OCI-M2 (cell line): Measurements from ENCODE around the gene DHX57.
"Not testable (repeated sequence)": the region's sequence is repeated elsewhere in the genome, so short reads cannot be mapped to it uniquely, and the experiment has no call there.

ENCODE experiments used
- DNase-seq: peaks from one replicate; lab custom pipeline; 2025; ENCODE audit not compliant: unreplicated experiment; lab: John Stamatoyannopoulos, UW

The DHX57 gene

DNA sequence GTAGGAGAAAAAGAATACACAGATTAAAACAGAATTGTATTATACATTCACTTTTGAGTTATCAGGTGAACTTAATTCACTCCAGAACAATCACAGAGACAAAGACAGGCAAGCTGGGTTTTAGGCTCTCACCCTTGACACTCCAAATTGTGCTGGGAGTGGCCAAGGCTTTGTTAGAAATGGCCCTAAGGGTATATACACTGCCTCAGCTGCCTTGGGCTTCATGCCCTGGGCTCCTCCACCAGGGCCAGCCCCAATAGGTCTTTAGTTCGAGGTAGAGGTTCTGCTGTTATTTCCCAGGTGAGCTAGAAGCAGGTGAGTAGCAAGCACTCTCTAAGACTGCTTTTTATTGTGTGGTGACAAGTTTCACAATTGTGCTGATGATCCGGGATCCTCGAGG, 77.8 kb downstream of the DHX57 start:
- DNase-seq: no peak

DNA sequence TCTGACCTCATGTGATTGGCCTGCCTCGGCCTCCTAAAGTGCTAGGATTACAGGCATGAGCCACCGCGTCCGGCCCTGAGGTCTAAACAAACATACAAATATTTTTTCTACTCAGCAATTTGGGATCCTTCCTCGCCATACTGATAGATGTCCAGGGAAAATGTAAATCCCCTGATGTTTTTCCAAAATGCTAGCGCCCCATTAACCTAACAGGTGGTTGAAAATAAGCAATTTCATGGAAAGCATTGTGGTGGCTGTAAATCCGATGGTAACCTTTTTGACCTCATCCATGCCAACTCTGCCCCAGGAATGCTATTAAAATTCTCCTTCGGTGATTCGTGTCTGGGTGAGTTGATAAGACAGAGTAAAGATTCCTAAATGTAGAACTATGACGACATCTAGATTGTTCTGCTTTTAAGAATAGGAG, 78.5 kb downstream of the DHX57 start:
- no peak for DNase-seq

DNA sequence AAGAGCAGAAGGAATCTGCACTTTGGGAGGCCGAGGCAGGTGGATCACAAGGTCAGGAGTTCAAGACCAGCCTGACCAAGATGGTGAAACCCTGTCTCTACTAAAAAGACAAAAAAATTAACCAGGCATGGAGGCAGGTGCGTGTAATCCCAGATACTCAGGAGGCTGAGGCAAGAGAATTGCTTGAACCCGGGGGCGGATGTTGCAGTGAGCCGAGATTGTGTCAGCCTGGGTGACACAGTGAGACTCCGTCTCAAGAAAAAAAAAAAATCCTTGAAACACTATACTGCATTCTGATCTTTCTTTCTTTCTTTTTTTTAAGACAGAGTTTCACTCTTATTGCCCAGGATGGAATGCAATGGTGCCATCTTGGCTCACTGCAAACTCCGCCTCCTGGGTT, 80.7 kb downstream of the DHX57 start:
- not testable (repeated sequence) for DNase-seq

DNA sequence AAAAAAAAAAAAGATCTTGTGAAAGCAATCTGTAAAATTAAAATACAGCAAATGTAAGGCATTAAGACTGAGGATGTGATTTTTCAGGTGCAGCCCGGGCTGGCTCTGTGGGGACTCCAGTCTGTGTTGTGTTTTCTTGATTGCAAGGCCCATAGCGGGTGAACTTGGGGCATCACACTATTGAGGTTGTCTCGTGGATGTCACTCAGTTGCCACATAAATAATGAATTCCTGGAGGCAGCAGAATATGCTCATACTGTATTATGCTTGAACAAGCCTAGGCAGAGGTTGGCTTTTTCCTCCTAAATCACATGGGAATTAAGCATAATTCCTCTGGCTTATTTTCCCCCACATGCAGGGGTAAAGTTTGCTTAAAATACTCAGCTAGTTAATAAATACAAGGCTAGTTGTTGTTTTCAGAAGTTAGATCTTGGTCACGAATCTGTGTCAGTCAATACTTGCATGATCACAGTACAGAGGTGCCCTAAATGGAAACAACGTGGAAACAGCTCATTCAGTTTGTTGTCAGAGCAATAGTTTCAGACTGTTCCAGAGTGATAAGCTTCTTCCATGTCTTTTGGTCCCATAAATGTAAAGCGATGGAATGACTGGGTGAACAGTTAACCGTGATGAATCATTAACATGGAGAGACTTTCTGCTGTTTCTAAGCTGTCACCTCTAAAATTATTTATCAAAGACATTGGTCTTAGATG, 81.3 kb downstream of the DHX57 start:
- DNase-seq: no peak

GRCh38 chr2:38793511-38793910, 82.2 kb downstream of the DHX57 start:
- DNase-seq: no peak

DNA sequence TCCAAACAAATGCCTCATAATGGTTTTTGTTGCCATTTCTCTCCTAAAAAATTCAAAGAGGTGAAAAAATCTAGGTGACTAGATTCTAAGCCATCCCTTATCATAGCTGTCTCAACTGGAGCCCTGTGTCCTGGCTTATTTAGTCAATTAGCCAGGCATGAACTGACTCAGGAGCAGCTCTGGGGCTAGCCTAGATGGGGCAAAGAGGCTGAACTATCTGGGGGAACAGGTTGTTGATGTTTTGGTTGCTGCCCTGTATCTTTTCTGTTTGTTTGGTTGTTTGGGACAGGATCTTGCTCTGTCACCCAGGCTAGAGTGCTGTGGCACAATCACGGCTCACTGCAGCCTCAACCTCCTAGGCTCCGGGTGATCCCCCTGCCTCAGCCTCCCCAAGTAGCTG, 83.0 kb downstream of the DHX57 start:
- DNase-seq: no peak

- DNase-seq: not testable (repeated sequence)
Observed at GRCh38 chr2:38792321-38792720, 83.4 kb downstream of the DHX57 start.

GRCh38 chr2:38791744-38792143, 84.0 kb downstream of the DHX57 start:
- no peak for DNase-seq

GRCh38 chr2:38789691-38790090, 86.0 kb downstream of the DHX57 start:
- DNase-seq: no peak

- no peak for DNase-seq
Observed at GRCh38 chr2:38788306-38788705, 87.4 kb downstream of the DHX57 start.

GRCh38 chr2:38783586-38783985, 92.1 kb downstream of the DHX57 start:
- DNase-seq: no peak

DNA sequence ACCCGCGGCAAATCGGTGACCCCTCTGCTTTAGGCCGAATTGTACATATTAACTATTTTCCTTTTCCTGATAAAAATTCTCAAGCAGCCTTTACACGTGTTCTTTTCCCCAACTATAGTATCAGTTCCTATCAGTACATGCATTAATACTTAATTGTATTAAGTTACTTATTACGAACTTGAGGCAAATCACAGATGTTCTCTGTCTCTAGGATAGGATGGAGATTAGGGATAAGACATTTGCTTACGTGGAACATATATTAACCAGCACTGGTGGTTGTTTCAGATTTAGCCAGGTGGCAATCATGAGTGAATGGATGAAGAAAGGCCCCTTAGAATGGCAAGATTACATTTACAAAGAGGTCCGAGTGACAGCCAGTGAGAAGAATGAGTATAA, 97.0 kb downstream of the DHX57 start:
- DNase-seq: no peak

GRCh38 chr2:38776531-38776930, 99.2 kb downstream of the DHX57 start:
- DNase-seq: no peak

DNA sequence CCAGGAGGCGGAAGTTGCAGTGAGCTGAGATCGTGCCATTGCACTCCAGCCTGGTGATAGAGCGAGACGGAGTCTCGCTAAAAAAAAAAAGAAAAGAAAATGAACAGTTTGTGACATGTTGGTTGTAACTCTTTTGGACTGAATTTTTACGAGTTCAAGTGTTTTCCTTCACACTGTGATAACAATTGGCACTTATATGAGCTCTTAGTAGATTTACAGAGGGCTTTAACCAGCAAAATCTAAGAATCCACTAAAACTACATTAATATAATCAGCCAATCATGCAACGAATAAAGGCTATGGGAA, 99.9 kb downstream of the DHX57 start:
- no peak for DNase-seq

GRCh38 chr2:38775097-38775920, 100.4 kb downstream of the DHX57 start:
- no peak for DNase-seq

DNA sequence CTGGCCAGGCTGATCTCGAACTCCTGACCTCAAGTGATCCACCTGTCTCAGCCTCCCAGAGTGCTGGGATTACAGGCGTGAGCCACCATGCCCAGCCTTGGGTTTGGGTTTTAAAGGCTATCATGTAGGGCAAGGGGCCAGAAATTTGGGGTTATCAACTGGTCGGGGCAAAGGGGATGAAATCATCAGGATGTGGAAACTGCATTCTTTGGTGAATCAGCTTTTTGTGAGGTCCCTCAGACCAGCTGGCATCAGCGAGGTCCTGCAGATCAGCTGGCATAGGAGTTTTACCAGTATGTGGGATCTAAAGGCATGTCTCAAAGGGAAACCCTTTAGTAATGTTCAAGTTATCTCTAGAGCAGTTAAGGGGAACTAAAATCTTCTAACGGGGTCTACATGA, 104.1 kb downstream of the DHX57 start:
- no peak for DNase-seq

GRCh38 chr2:38765551-38765950, 110.2 kb downstream of the DHX57 start:
- no peak for DNase-seq

DNA sequence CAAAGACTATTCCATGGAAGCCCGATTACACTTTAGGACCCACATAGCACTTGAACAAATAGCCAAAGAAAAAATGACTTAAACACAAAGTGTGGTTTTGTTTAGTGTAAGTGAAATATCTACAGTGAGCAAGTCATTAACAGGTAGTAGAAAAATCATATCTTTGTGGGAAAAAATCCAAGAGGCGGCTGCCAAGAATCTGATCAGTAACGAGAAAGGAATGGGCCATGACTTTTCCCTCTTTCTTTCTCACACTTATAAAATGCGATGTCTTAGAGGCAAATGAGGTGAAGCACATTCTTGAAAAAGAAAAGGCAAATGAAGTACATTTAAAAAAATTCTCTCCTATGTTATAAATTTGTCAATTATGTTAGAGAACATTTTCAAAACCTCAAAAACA, 110.6 kb downstream of the DHX57 start:
- no peak for DNase-seq

GRCh38 chr2:38763728-38764127, 112.0 kb downstream of the DHX57 start:
- DNase-seq: no peak

DNA sequence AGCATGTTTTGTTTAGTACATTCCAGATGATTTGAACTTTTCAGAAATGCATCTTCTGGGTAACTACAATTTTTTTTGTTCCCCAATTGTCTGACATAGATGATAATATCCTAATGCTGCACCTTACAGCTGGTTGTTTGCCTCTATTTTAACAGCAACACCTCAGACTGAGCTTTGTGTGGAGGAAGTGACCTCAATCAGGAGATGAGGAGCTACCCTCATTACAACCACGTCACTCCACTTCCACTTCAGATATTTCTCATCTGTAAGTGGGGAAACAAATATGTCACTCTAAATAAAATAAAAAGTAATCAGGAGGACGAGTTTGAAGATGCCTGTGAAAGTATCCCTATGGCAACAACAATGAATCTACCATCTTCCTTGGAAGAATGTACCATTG, 112.5 kb downstream of the DHX57 start:
- no peak for DNase-seq

DNA sequence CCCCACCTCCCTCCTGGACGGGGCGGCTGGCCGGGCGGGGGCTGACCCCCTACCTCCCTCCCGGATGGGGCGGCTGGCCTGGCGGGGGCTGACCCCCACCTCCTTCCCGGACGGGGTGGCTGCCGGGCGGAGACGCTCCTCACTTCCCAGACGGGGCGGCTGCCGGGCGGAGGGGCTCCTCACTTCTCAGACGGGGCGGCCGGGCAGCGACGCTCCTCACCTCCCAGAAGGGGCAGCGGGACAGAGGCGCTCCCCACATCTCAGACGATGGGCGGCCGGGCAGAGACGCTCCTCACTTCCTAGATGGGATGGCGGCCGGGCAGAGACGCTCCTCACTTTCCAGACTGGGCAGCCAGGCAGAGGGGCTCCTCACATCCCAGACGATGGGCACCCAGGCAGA, 119.8 kb downstream of the DHX57 start:
- not testable (repeated sequence) for DNase-seq

DNA sequence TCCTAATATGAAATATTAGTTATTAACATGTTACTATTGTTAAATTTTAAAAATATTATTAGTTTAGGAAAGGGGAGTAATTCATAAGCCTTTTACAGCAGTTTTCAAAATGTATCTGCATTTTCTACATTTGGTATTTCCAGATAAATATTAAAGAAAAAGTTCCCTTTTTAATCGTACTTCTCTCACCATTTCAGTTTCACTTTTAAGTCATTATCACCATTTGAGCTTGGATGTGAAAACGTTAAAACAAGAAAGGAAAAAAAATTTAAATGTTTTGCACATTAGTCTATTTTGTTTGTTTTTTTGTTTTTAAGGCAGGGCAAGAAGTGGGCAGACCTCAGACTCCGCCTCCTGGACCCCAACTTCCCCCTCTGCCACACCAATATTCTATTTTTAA, 121.2 kb downstream of the DHX57 start:
- no peak for DNase-seq

DNA sequence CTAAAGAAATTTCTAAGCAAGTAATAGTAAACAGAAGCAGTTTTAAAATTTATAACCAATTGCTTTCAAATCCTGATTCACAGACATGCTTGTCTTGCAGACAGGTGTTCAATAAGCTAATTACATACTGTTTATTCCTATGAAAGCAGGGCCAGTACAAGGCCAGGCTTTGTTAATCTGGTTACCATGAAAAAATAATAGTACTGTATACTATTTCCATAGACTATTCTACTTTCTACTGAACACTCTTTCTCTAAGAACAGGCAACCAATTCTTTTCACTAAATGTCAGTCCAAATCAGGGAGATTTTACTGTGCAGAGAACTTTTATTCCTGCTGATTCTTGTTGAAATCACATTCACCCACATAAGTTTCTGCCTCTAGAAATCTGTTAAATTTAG, 121.7 kb downstream of the DHX57 start:
- no peak for DNase-seq
